Thyroid gland (tissue), 4 donors: Measurements from ENCODE around the gene ITGBL1. TPM values are rescaled to one million over a fixed set of nuclear protein-coding genes. Genes with fewer than 3 reads are reported as not detected.

ENCODE experiments used
- DNase-seq, 2 donors: peaks; one replicate each; pipeline ENCODE4 v3.0.0-alpha.2; 2019
- H3K27ac ChIP-seq, 3 donors: fragments of 200-600 bp; sonication (generic); 1 replicate in 2 of 3; 2 replicates in 1 of 3; pipeline ENCODE4 v1.5.1; 2016 to 2019; ENCODE audit warnings: mild to moderate bottlenecking in 1 of 3, moderate library complexity in 1 of 3
- H3K27me3 ChIP-seq: fragments of 200-600 bp; sonication (generic); one replicate; pipeline ENCODE4 v1.5.1; 2019
- H3K36me3 ChIP-seq, 2 donors: fragments of 200-600 bp; sonication (generic); one replicate each; pipeline ENCODE4 v1.5.1; 2016 to 2019
- H3K4me1 ChIP-seq, 2 donors: fragments of 200-600 bp; sonication (generic); one replicate each; pipeline ENCODE4 v1.5.1; 2017 to 2019
- H3K4me3 ChIP-seq, 3 donors: fragments of 200-600 bp; sonication (generic); replicated peaks in 1 of 3; 1 replicate in 2 of 3; 2 replicates in 1 of 3; pipeline ENCODE4 v1.5.1; 2016; ENCODE audit warnings: mild to moderate bottlenecking in 1 of 3
- H3K9me3 ChIP-seq: fragments of 200-600 bp; sonication (generic); one replicate; pipeline ENCODE4 v1.5.1; 2017
- CTCF ChIP-seq, 6 experiments: fragments of 200-600 bp in 3 of 6; fragments of 450-650 bp in 3 of 6; sonication (generic) in 3 of 6; IDR thresholded peaks; one replicate each; pipeline ENCODE4 v1.5.1; 2016 to 2019; ENCODE audit warnings: antibody characterized with exemption in 6 of 6, mild to moderate bottlenecking in 2 of 6, inconsistent platforms in 1 of 6, moderate library complexity in 1 of 6
- POLR2A ChIP-seq, 2 donors: fragments of 450-650 bp; IDR thresholded peaks; one replicate each; pipeline ENCODE4 v1.6.1; 2017; ENCODE audit warnings: antibody characterized with exemption in 2 of 2, mild to moderate bottlenecking in 2 of 2, moderate library complexity in 1 of 2
- WGBS, 2 donors: methylation state at CpG; one replicate each; pipeline ENCODE4 v1.1.5; 2017; 5-methylcytosine and 5-hydroxymethylcytosine counted together
- intact Hi-C: fragments of 100-400 bp; cut with DNase I; formaldehyde crosslinking; loops from one replicate; pipeline ENCODE4 v1.15.1; 2023
- total RNA-seq, 4 donors: library from RNA; depleted of rRNA; stranded (reverse); fragments of >200 nt; gene quantifications; one replicate each; pipeline ENCODE4 v1.2.3, GENCODE V29; 2016

The ITGBL1 gene
- total RNA-seq, 4 donors from 2014 or later, result 3.4 to 20.6 (median 4.5) TPM

GRCh38 chr13:101624981-101625380, 172.5 kb downstream of the ITGBL1 start:
- no peaks in the 10 kb centered on the region for H3K9me3 ChIP-seq
- no peaks in the 10 kb centered on the region for H3K36me3 ChIP-seq
- peaks cover 6 to 18% of the 10 kb centered on the region in 2 donors for H3K4me1 ChIP-seq
- H3K27ac ChIP-seq, result peak overlapping the region in 2 of 3 donors; percentile 48 to 55
- TF ChIP-seq POLR2A (IDR thresholded peaks at IDR 0.05), result no peak
- TF ChIP-seq CTCF (IDR thresholded peaks at IDR 0.05), result no peak
- no peaks in the 10 kb centered on the region for H3K27me3 ChIP-seq
- intact Hi-C loops, result no loop called here
- WGBS, 2 donors, result 71 to 75% methylated on average over 3 of the region's 3 CpGs
- no peak overlapping the region for H3K4me3 ChIP-seq
- no peak for DNase-seq

DNA sequence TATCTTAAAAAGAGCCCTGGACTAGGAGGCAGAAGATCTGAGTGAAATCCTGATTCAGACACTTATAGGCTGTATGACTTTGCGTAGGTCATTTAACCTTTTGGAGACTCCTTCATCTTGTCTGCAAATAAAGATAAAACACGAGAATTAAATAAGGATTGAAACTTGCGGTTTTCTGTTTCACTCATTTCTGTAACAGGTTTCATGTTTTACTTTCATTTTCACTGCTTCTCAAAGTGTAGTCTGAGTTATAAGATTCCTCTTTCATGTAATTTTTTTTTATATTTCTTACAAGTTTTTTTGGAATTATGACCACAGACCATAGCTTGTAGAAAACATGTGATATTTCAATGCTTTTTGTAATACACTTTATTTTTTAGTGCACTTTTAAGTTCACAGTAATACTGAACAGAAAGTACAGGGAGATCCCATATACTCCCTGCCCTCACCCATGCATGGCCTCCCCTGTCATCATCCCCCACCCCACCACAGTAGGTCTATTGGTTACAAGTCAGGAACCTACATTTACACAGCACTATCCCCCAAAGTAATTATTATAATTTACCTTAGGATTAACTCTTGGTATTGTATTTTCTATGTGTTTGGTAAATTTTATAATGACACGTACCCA, 174.6 kb downstream of the ITGBL1 start:
- H3K27me3 ChIP-seq, result no peaks in the 10 kb centered on the region
- H3K36me3 ChIP-seq, result no peaks in the 10 kb centered on the region
- H3K9me3 ChIP-seq, result no peaks in the 10 kb centered on the region
- 68 to 81% methylated on average over 4 of the region's 4 CpGs for WGBS, 2 donors
- peak overlapping the region in 2 of 3 donors; percentile 6 to 14 for H3K4me3 ChIP-seq
- peaks cover 6 to 18% of the 10 kb centered on the region in 2 donors for H3K4me1 ChIP-seq
- DNase-seq, result peak in 1 of 2 donors; percentile 12
- intact Hi-C loops, result no loop called here
- peak overlapping the region in 2 of 3 donors; percentile 24 to 36 for H3K27ac ChIP-seq
- no peak for TF ChIP-seq CTCF (IDR thresholded peaks at IDR 0.05)

DNA sequence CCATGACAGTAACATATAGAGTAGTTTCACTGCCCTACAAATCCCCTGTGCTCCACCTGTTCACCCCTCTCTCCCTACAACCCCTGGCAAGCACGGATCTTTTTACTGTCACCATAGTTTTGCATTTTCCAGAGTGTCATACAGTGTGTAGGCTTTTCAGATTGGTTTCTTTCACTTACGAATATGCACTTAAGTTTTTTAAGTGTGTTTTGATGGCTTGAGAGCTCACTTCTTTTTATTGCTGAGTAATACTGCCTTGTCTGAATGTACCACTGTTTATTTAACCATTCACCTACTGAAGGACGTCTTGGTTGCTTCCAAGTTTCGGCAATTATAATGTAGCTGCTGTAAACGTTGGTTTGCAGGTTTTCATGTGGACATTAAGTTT, 175.1 kb downstream of the ITGBL1 start:
- no peaks in the 10 kb centered on the region for H3K27me3 ChIP-seq
- no peaks in the 10 kb centered on the region for H3K36me3 ChIP-seq
- WGBS, 2 donors, result 12 to 17% methylated on average over 5 of the region's 5 CpGs
- H3K4me1 ChIP-seq, result peaks cover 6 to 18% of the 10 kb centered on the region in 2 donors
- H3K4me3 ChIP-seq, result peak overlapping the region in 2 of 3 donors; percentile 6 to 14
- TF ChIP-seq CTCF (IDR thresholded peaks at IDR 0.05) (no peak), POLR2A (IDR thresholded peaks at IDR 0.05) (no peak)
- H3K27ac ChIP-seq, result peak overlapping the region in 2 of 3 donors; percentile 24 to 36
- intact Hi-C loops, result no loop called here
- no peaks in the 10 kb centered on the region for H3K9me3 ChIP-seq
- DNase-seq, result no peak

- 91 to 94% methylated on average over 1 of the region's 1 CpG for WGBS, 2 donors
- Histone ChIP-seq H3K36me3 (no peaks in the 10 kb centered on the region), H3K4me3 (no peak overlapping the region), H3K4me1 (peaks cover 1 to 14% of the 10 kb centered on the region in 2 donors), H3K27ac (no peak overlapping the region), H3K9me3 (no peaks in the 10 kb centered on the region), H3K27me3 (no peaks in the 10 kb centered on the region)
- TF ChIP-seq POLR2A (IDR thresholded peaks at IDR 0.05) (no peak), CTCF (IDR thresholded peaks at IDR 0.05) (no peak)
- intact Hi-C loops, result no loop called here
- DNase-seq, result no peak
These were observed 176.4 kb downstream of the ITGBL1 start for GRCh38 chr13:101628900-101629299.

DNA sequence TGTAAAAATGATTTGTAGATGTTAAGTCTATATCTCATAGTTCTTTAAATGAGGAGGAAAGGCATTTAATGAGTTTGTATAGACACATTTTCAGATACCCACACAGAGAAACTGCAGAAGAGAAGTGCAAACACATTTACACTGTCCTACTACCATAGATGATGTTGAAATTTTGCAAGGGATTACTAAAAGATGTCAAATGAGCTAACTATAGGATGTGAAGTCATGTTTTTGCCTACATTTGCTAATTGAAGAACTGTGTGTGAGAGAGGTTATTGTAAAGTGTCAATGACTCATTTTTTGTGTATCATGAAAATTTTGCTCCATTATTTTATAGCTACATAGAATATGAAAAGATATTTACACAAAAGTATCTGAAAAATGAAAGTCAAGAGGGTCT, 178.9 kb downstream of the ITGBL1 start:
- Histone ChIP-seq H3K27ac (no peak overlapping the region), H3K9me3 (no peaks in the 10 kb centered on the region), H3K4me3 (no peak overlapping the region), H3K27me3 (no peaks in the 10 kb centered on the region), H3K4me1 (no peaks in the 10 kb centered on the region), H3K36me3 (no peaks in the 10 kb centered on the region)
- DNase-seq, result no peak
- no peak for TF ChIP-seq CTCF (IDR thresholded peaks at IDR 0.05)
- TF ChIP-seq POLR2A (IDR thresholded peaks at IDR 0.05), result no peak
- intact Hi-C loops, result no loop called here
